Transverse colon (tissue), 4 donors: Measurements from ENCODE around the gene HDC. TPM values are rescaled to one million over a fixed set of nuclear protein-coding genes. Genes with fewer than 3 reads are reported as not detected.

Source experiments
- DNase-seq: peaks from one replicate; pipeline ENCODE4 v3.0.0-alpha.2; 2019
- H3K27ac ChIP-seq, 4 donors: fragments of 200-600 bp; sonication (generic); 2 replicates each; pipeline ENCODE4 v1.5.1; 2016 to 2018; ENCODE audit warnings: inconsistent platforms in 4 of 4
- H3K27me3 ChIP-seq: fragments of 200-600 bp; sonication (generic); 2 replicates; pipeline ENCODE4 v1.5.1; 2017; ENCODE audit warnings: inconsistent platforms
- H3K36me3 ChIP-seq, 4 donors: fragments of 200-600 bp; sonication (generic); 2 replicates each; pipeline ENCODE4 v1.5.1; 2017 to 2019; ENCODE audit warnings: inconsistent platforms in 4 of 4
- H3K4me1 ChIP-seq, 4 donors: fragments of 200-600 bp; sonication (generic); 2 replicates each; pipeline ENCODE4 v1.5.1; 2017 to 2020; ENCODE audit warnings: inconsistent platforms in 4 of 4
- H3K4me3 ChIP-seq, 4 donors: fragments of 200-600 bp; sonication (generic); 1 replicate in 1 of 4; 2 replicates in 3 of 4; pipeline versions ENCODE4 v1.5.1 to v1.6.1; 2017 to 2019; ENCODE audit warnings: inconsistent platforms in 4 of 4
- H3K9me3 ChIP-seq, 2 donors: fragments of 200-600 bp; sonication (generic); 2 replicates each; pipeline ENCODE4 v1.5.1; 2017 to 2019; ENCODE audit warnings: inconsistent platforms in 2 of 2
- EP300 ChIP-seq: sonication (generic); formaldehyde crosslinking; IDR thresholded peaks from one replicate; pipeline ENCODE4 v1.6.1; 2017; ENCODE audit warnings: antibody characterized with exemption, low read depth
- POLR2A ChIP-seq: fragments of 450-650 bp; IDR thresholded peaks from one replicate; pipeline ENCODE4 v1.6.1; 2016; ENCODE audit warnings: antibody characterized with exemption, mild to moderate bottlenecking, moderate library complexity
- POLR2AphosphoS5 ChIP-seq, 3 donors: sonication (generic); formaldehyde crosslinking; IDR thresholded peaks; one replicate each; pipeline ENCODE4 v1.6.1; 2016; ENCODE audit warnings: antibody characterized with exemption in 3 of 3
- WGBS, 2 donors: methylation state at CpG; one replicate each; pipeline ENCODE4 v1.1.5; 2018; ENCODE audit warnings: low coverage in 1 of 2; 5-methylcytosine and 5-hydroxymethylcytosine counted together
- in situ Hi-C, 4 donors: fragments of 200-750 bp; cut with MboI; loops; one replicate each; pipeline versions ENCODE4 v1.15.0 to v1.15.1; 2017; ENCODE audit warnings: low sequenced_read_pairs in 3 of 4, low pct_ligation_motif_present in 1 of 4, low pct_unique_long_range_greater_than_20kb in 1 of 4
- intact Hi-C: fragments of 100-400 bp; cut with DNase I; formaldehyde crosslinking; loops from one replicate; pipeline ENCODE4 v1.15.1; 2023; ENCODE audit warnings: low total_unique reads
- total RNA-seq, 4 donors: library from RNA; depleted of rRNA; stranded (reverse); fragments of >200 nt; gene quantifications; one replicate each; pipeline ENCODE4 v1.1.0, GENCODE V29; 2016
- TF ChIP-seq, protein P1 (sequence below), 5 experiments: fragments of 200-600 bp in 3 of 5; fragments of 450-650 bp in 2 of 5; sonication (generic) in 3 of 5; IDR thresholded peaks; 1 replicate in 2 of 5; 2 replicates in 3 of 5; pipeline ENCODE4 v1.5.1; 2016 to 2017; ENCODE audit warnings: antibody characterized with exemption in 5 of 5, inconsistent platforms in 3 of 5, mild to moderate bottlenecking in 2 of 5, moderate library complexity in 1 of 5

HDC gene
- total RNA-seq, 4 donors from 2014 or later: 0.14 to 0.64 TPM; not detected in 2

DNA sequence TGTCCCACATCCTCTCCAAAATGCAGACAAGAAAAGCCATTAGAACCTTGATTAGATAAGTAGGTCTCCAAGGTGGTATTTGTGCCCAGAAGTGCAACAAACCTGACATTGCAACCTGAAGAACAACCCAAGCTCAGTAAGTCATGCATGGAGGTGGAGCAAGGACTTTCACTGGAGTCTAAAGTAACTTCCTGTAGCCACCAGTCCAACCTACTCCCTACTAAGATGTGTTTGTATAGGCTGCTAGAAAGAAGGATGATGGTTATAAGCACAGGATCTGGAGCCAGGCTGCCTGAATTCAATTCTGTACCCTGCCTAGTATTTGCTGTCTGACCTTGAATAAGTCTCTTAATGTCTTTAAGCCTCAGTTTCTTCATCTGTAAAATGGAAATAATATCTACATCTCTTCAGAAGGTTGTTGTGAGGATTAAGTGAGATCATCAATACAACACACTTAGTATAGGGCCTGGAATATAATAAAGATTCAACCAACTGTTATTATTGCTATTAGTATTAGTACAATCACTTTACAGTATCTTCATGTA, 32.3 kb downstream of the HDC start:
- TF ChIP-seq POLR2AphosphoS5 (IDR thresholded peaks at IDR 0.05) (no peak), POLR2A (no peak), EP300 (no peak)
- TF ChIP-seq, protein P1, sequence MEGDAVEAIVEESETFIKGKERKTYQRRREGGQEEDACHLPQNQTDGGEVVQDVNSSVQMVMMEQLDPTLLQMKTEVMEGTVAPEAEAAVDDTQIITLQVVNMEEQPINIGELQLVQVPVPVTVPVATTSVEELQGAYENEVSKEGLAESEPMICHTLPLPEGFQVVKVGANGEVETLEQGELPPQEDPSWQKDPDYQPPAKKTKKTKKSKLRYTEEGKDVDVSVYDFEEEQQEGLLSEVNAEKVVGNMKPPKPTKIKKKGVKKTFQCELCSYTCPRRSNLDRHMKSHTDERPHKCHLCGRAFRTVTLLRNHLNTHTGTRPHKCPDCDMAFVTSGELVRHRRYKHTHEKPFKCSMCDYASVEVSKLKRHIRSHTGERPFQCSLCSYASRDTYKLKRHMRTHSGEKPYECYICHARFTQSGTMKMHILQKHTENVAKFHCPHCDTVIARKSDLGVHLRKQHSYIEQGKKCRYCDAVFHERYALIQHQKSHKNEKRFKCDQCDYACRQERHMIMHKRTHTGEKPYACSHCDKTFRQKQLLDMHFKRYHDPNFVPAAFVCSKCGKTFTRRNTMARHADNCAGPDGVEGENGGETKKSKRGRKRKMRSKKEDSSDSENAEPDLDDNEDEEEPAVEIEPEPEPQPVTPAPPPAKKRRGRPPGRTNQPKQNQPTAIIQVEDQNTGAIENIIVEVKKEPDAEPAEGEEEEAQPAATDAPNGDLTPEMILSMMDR (IDR thresholded peaks at IDR 0.05): no peak
- no peak for DNase-seq
- Histone ChIP-seq H3K27ac (peak overlapping the region; percentile 30 to 51 (median 50)), H3K27me3 (no peaks in the 10 kb centered on the region), H3K36me3 (no peaks in the 10 kb centered on the region), H3K9me3 (no peaks in the 10 kb centered on the region), H3K4me3 (no peak overlapping the region), H3K4me1 (peaks cover 0 to 9% (median 0%) of the 10 kb centered on the region in 4 donors)
- in situ Hi-C loops: no loop called here
- intact Hi-C loops: no loop called here

DNA sequence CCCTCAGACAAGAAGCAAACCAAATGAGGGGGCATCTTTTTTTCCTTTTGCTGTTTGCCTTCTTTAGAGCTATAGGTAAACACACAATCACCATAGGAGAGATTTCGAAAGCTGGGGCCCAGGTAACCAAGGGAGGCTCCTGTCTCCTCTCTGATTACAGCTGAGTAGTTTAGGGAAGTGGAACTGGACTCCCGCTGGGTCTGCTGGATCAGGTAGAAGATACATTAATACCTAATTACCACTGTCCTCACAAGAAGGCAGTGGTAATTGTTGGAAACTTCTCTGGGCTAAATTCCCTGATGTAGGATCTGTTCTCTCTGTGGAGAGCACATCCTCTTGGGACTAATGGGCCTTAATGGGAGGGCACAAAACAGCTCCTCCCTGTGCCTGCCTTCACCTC, 32.7 kb downstream of the HDC start:
- peaks cover 0 to 9% (median 0%) of the 10 kb centered on the region in 4 donors for H3K4me1 ChIP-seq
- no peaks in the 10 kb centered on the region for H3K9me3 ChIP-seq
- H3K27ac ChIP-seq: peak overlapping the region in 1 of 4 donors; percentile 30
- intact Hi-C loops: no loop called here
- DNase-seq: no peak
- in situ Hi-C loops: no loop called here
- TF ChIP-seq EP300 (no peak), POLR2AphosphoS5 (IDR thresholded peaks at IDR 0.05) (no peak), POLR2A (no peak)
- TF ChIP-seq, protein P1 (IDR thresholded peaks at IDR 0.05): no peak
- 86% methylated on average over 2 of the region's 2 CpGs; no CpG with 5 or more reads in 1 of the 2 donors for WGBS, 2 donors
- H3K36me3 ChIP-seq: no peaks in the 10 kb centered on the region
- H3K27me3 ChIP-seq: no peaks in the 10 kb centered on the region
- no peak overlapping the region for H3K4me3 ChIP-seq

DNA sequence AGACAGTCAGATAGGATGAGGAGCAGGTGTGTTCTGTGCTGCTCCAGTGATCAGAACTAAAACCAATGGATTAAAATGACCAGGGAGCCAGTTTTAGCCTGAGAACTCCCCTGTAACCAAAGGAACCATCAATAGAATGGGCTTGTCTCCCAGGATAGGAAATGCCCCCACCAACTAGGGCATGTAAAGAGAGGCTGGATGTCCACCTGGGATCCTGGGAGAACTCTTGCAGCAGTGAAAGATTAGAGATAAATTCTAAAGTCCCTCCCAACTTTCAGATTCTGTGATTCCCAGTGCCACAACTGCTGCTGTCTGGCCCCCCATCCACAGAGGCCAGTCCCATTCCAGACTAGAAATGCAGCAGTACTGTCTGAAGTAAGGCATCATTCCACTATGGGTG, 33.8 kb downstream of the HDC start:
- TF ChIP-seq POLR2AphosphoS5 (IDR thresholded peaks at IDR 0.05) (no peak), EP300 (no peak), POLR2A (no peak)
- TF ChIP-seq, protein P1 (IDR thresholded peaks at IDR 0.05): no peak
- peaks cover 0 to 9% (median 0%) of the 10 kb centered on the region in 4 donors for H3K4me1 ChIP-seq
- intact Hi-C loops: no loop called here
- no peaks in the 10 kb centered on the region for H3K27me3 ChIP-seq
- H3K9me3 ChIP-seq: no peaks in the 10 kb centered on the region
- no peak for DNase-seq
- no peak overlapping the region for H3K4me3 ChIP-seq
- no peak overlapping the region for H3K27ac ChIP-seq
- in situ Hi-C loops: no loop called here
- no peaks in the 10 kb centered on the region for H3K36me3 ChIP-seq

DNA sequence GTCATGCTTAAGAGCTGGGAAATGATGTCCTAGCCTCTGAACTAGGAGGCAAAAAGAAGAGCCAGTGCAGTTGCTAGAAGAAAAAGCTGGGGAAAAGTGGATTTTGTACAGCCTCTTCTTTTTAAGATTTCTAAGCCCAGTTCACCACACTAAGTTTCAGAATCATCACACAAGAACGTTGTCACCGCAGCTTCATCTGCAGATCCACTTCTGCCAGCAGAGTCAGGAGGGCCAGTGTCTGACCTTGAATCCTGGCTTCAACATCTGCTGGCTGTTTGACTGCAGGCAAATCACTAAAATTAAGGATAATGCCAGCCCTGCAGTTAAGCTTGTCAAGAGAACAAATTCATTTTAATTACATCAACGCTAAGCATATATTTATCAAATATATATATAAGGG, 36.2 kb downstream of the HDC start:
- intact Hi-C loops: no loop called here
- WGBS, 2 donors: 91 to 94% methylated on average over 3 of the region's 3 CpGs
- TF ChIP-seq POLR2AphosphoS5 (IDR thresholded peaks at IDR 0.05) (no peak), POLR2A (no peak), EP300 (no peak)
- TF ChIP-seq, protein P1 (IDR thresholded peaks at IDR 0.05): no peak

More for the DNA sequence above, 36.2 kb downstream of the HDC start:
- in situ Hi-C loops: no loop called here
- H3K27ac ChIP-seq: no peak overlapping the region
- no peaks in the 10 kb centered on the region for H3K27me3 ChIP-seq
- no peaks in the 10 kb centered on the region for H3K9me3 ChIP-seq
- DNase-seq: no peak
- peaks cover 0 to 7% (median 0%) of the 10 kb centered on the region in 4 donors for H3K4me1 ChIP-seq
- no peaks in the 10 kb centered on the region for H3K36me3 ChIP-seq
- H3K4me3 ChIP-seq: no peak overlapping the region
